Stimulated activated CD4-positive, alpha-beta T cell treated with anti-CD3 and anti-CD28 coated beads, Interleukin-12 subunit alpha, Interleukin-12 subunit beta, amount 100 ng/mL, for 24 hours (primary cell): ENCODE data around the gene AP4B1.
A peak's percentile ranks its signal among the peaks of the same experiment; 100 is the strongest.

ENCODE experiments used
- DNase-seq, 2 experiments: peaks; one replicate each; pipeline ENCODE4 v3.0.0-alpha.2; 2020; ENCODE audit warnings: low read depth in 2 of 2

The AP4B1 gene

GRCh38 chr1:113930499-113931161 lies 26.0 kb upstream of the AP4B1 start:
- DNase-seq: peak in 1 of 2 experiments; percentile 53

- DNase-seq: peak; percentile 38 to 39
These were observed 25.3 kb upstream of the AP4B1 start for GRCh38 chr1:113929750-113930498.

GRCh38 chr1:113928941-113929749 lies 24.5 kb upstream of the AP4B1 start, which contains the start of gene HIPK1:
Gene HIPK1, plus strand, starts transcription at chr1:113929324.
- DNase-seq: peak; percentile 81 to 89

- no peak for DNase-seq
These were observed 23.8 kb upstream of the AP4B1 start for GRCh38 chr1:113928187-113928930.

- no peak for DNase-seq
These were observed 19.9 kb upstream of the AP4B1 start for GRCh38 chr1:113924473-113924872.

- DNase-seq: no peak
These were observed 18.4 kb upstream of the AP4B1 start for GRCh38 chr1:113922957-113923356.

- no peak for DNase-seq
These were observed 13.6 kb upstream of the AP4B1 start for GRCh38 chr1:113918243-113918642.

GRCh38 chr1:113917400-113918082 lies 12.9 kb upstream of the AP4B1 start:
- no peak for DNase-seq

GRCh38 chr1:113916974-113917373 lies 12.4 kb upstream of the AP4B1 start:
- no peak for DNase-seq

GRCh38 chr1:113913887-113914664 lies 9.5 kb upstream of the AP4B1 start:
- no peak for DNase-seq

GRCh38 chr1:113913312-113913668 lies 8.7 kb upstream of the AP4B1 start:
- DNase-seq: no peak

GRCh38 chr1:113912594-113913311 lies 8.2 kb upstream of the AP4B1 start:
- no peak for DNase-seq

- DNase-seq: peak in 1 of 2 experiments; percentile 24
These were observed 849 bp upstream of the AP4B1 start for GRCh38 chr1:113905435-113905861.

GRCh38 chr1:113904293-113904673 lies 316 bp downstream of the AP4B1 start:
- peak in 1 of 2 experiments; percentile 2 for DNase-seq

GRCh38 chr1:113903501-113904292 lies 902 bp downstream of the AP4B1 start:
- no peak for DNase-seq

GRCh38 chr1:113901191-113901590 lies 3.4 kb downstream of the AP4B1 start:
- no peak for DNase-seq

GRCh38 chr1:113899111-113899510 lies 5.5 kb downstream of the AP4B1 start:
- DNase-seq: no peak

GRCh38 chr1:113898241-113898814 lies 6.3 kb downstream of the AP4B1 start:
- no peak for DNase-seq
